Suprapubic skin (tissue), 4 donors: ENCODE measurements around the gene PIK3R3.

Experiments used
- EP300 ChIP-seq: sonication (generic); formaldehyde crosslinking; IDR thresholded peaks from one replicate; pipeline ENCODE4 v1.6.1; 2017; ENCODE audit warnings: antibody characterized with exemption
- POLR2A ChIP-seq, 2 donors: fragments of 450-650 bp; IDR thresholded peaks; one replicate each; pipeline ENCODE4 v1.6.1; 2017; ENCODE audit warnings: antibody characterized with exemption in 2 of 2, mild to moderate bottlenecking in 2 of 2, moderate library complexity in 2 of 2
- POLR2AphosphoS5 ChIP-seq, 3 donors: sonication (generic); formaldehyde crosslinking; IDR thresholded peaks; one replicate each; pipeline ENCODE4 v1.6.1; 2017; ENCODE audit warnings: antibody characterized with exemption in 3 of 3
- TF ChIP-seq, protein P1 (sequence below), 2 donors: fragments of 200-600 bp in 1 of 2; fragments of 450-650 bp in 1 of 2; sonication (generic) in 1 of 2; IDR thresholded peaks; one replicate each; pipeline ENCODE4 v1.5.1; 2016 to 2019; ENCODE audit warnings: antibody characterized with exemption in 2 of 2, mild to moderate bottlenecking in 1 of 2, moderate library complexity in 1 of 2

DNA sequence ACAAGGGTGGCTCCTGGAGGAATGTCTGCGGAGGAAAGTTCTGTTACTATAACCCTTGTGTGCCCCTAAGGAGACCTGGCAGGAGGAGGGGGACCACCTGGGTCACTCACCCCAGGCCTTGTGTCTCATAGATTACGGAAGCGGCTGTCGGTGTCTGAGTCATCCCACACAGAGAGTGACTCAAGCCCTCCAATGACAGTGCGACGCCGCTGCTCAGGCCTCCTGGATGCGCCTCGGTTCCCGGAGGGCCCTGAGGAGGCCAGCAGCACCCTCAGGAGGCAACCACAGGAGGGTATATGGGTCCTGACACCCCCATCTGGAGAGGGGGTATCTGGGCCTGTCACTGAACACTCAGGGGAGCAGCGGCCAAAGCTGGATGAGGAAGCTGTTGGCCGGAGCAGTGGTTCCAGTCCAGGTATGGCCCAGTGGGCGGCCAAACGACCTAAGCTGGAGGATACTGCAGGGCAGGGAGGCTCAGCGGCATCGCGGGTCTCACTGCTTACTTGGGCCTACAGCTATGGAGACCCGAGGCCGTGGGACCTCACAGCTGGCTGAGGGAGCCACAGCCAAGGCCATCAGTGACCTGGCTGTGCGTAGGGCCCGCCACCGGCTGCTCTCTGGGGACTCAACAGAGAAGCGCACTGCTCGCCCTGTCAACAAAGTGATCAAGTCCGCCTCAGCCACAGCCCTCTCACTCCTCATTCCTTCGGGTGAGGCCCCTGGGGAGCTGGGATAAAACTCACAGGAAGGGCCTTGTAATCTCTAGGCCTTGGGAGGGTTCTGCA, 101.4 kb downstream of the PIK3R3 start:
- TF ChIP-seq POLR2AphosphoS5 (IDR thresholded peaks at IDR 0.05): no peak
- TF ChIP-seq, protein P1, sequence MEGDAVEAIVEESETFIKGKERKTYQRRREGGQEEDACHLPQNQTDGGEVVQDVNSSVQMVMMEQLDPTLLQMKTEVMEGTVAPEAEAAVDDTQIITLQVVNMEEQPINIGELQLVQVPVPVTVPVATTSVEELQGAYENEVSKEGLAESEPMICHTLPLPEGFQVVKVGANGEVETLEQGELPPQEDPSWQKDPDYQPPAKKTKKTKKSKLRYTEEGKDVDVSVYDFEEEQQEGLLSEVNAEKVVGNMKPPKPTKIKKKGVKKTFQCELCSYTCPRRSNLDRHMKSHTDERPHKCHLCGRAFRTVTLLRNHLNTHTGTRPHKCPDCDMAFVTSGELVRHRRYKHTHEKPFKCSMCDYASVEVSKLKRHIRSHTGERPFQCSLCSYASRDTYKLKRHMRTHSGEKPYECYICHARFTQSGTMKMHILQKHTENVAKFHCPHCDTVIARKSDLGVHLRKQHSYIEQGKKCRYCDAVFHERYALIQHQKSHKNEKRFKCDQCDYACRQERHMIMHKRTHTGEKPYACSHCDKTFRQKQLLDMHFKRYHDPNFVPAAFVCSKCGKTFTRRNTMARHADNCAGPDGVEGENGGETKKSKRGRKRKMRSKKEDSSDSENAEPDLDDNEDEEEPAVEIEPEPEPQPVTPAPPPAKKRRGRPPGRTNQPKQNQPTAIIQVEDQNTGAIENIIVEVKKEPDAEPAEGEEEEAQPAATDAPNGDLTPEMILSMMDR (IDR thresholded peaks at IDR 0.05): no peak
- TF ChIP-seq POLR2A (IDR thresholded peaks at IDR 0.05): no peak
- no peak for TF ChIP-seq EP300
